Fibroblast of the aortic adventitia (primary cell): ENCODE measurements around the gene GPX2. TPM values are rescaled to one million over a fixed set of nuclear protein-coding genes. Genes with fewer than 3 reads are reported as not detected.

Experiments
- DNase-seq: peaks from one replicate; pipeline ENCODE4 v3.0.0-alpha.2; 2010; ENCODE audit warnings: low read depth
- H3K4me3 ChIP-seq: 2 replicates; pipeline ENCODE4 v1.5.1; 2011; ENCODE audit warnings: low read depth, mild to moderate bottlenecking, control low read depth, low read length, moderate library complexity
- total RNA-seq: library from RNA; depleted of rRNA; stranded (reverse); fragments of >200 nt; gene quantifications from 2 replicates; pipeline ENCODE4 v1.2.3, GENCODE V29; 2012; ENCODE audit warnings: low replicate concordance
- TF ChIP-seq, protein P1 (sequence below): IDR thresholded peaks from 2 replicates; pipeline ENCODE4 v1.5.1; 2011; ENCODE audit warnings: mild to moderate bottlenecking, low read length, control low read depth, inconsistent platforms; ENCODE audit not compliant: insufficient read depth

GPX2 gene
- total RNA-seq, 1 donor: not detected

DNA sequence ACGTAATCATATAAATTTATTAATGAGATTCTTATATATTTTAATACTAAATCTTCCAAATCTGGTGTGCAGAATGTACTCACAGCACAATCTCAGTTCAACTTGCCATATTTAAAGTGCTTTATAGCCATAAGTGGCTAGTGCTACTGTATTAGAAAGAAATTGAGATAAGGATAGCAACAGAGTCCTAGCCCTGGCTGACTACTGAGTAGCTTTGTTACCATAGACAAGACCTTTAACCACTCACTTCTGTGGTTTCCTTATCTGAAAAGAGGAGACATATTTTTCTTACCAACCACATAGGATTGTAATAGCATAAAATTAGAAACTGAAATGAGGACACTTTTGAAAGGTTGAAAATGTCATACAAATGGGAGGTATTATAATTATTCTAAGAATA is 30.3 kb downstream of the GPX2 start:
- TF ChIP-seq, protein P1, sequence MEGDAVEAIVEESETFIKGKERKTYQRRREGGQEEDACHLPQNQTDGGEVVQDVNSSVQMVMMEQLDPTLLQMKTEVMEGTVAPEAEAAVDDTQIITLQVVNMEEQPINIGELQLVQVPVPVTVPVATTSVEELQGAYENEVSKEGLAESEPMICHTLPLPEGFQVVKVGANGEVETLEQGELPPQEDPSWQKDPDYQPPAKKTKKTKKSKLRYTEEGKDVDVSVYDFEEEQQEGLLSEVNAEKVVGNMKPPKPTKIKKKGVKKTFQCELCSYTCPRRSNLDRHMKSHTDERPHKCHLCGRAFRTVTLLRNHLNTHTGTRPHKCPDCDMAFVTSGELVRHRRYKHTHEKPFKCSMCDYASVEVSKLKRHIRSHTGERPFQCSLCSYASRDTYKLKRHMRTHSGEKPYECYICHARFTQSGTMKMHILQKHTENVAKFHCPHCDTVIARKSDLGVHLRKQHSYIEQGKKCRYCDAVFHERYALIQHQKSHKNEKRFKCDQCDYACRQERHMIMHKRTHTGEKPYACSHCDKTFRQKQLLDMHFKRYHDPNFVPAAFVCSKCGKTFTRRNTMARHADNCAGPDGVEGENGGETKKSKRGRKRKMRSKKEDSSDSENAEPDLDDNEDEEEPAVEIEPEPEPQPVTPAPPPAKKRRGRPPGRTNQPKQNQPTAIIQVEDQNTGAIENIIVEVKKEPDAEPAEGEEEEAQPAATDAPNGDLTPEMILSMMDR: no peak
- H3K4me3 ChIP-seq: no peak overlapping the region
- peak; percentile 13 for DNase-seq

DNA sequence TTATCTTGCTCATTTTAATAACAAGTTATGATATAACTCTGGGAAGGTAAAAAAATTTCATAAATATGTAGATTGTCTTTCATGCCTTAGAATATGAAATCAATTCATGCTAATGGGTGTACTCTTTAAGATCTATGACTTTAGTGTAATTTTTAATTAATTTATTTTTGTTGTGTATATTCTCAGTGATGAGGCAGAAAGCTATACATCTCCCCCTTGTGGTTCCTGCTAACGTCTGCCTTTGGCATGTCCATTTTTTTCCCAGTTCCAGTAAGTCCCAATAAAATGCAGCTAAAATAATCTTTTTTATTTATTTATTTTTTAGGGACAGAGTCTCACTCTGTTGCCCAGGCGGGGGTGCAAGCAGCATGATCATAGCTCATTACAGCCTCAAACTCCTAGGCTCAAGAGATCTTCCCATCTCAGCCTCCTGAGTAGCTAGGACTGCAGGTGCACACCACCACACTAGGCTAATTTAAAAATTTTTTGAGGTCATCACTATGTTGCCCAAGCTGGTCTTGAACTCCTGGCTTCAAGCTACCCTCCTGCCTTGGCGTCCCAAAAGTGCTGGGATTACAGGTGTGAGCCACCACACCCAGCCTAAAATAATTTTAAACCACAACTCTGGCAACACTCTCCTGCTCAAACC is 31.6 kb downstream of the GPX2 start:
- TF ChIP-seq, protein P1: peak; percentile 84
- DNase-seq: peak; percentile 59
- H3K4me3 ChIP-seq: no peak overlapping the region

DNA sequence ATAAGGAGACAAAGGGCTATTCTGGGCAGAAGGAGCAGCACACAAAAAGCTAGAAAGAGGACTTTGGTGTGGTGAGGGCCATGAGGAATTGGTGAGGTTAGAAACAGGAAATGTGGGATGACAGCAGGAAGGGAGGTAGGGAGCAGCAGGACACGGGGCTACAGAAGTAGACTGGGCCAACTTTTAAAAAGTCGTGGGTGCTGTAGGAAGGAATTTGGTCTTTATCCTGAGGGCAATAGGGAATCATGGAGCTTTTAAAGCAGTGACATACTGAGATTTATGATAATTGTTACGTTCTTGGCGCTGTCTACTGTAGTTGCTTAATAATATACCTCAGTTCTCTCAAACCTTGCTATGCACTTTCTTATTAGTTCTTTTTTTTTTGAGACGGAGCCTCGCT is 36.5 kb downstream of the GPX2 start:
- TF ChIP-seq, protein P1: no peak
- H3K4me3 ChIP-seq: no peak overlapping the region
- no peak for DNase-seq

DNA sequence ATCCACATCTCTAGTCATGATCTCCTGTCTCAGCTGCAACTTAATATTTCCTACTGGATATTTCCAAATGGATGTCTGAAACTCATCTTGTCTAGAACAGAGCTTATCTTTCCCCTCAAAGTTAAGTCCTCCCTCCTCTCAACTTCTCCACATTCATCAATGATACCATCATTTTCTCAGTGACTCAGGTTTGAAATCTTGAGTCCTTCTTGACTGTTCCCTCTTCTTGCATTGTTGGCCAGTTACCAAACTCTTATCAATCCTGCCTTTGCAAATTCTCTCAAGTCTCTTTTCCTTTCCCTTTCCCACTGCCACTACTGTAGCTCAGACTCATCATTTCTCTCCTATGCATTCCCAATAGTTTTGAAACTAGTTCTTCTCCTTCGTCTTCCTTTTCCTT is 42.6 kb downstream of the GPX2 start:
- no peak overlapping the region for H3K4me3 ChIP-seq
- TF ChIP-seq, protein P1: no peak

DNA sequence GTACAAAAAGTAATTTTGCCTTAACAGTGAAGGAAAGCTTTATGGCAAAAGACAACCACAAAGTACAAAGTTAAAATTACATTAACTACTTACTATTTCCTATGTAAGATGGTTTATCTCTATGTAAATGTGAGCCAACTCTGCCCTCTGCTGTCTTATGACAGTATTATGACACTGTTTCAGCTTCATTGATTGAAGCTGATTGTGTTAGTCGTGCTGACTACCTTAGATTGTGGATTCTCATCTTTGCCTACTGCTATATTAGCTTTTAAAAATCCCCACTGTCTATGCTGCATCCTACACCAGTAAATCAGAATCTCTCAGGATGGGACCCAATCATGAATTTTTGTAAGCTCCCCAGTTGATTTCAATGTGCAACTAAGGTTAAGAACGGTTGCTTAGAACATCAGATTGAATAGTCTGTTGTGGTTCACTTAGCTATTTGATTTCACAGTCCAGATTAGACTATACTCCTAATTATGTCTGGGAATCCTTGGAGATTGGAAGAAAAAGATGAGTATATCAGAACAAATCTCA is 50.6 kb downstream of the GPX2 start:
- peak; percentile 80 for DNase-seq
- TF ChIP-seq, protein P1: peak; percentile 51
- no peak overlapping the region for H3K4me3 ChIP-seq

More for the DNA sequence above, 42.6 kb downstream of the GPX2 start:
- peak; percentile 22 for DNase-seq

DNA sequence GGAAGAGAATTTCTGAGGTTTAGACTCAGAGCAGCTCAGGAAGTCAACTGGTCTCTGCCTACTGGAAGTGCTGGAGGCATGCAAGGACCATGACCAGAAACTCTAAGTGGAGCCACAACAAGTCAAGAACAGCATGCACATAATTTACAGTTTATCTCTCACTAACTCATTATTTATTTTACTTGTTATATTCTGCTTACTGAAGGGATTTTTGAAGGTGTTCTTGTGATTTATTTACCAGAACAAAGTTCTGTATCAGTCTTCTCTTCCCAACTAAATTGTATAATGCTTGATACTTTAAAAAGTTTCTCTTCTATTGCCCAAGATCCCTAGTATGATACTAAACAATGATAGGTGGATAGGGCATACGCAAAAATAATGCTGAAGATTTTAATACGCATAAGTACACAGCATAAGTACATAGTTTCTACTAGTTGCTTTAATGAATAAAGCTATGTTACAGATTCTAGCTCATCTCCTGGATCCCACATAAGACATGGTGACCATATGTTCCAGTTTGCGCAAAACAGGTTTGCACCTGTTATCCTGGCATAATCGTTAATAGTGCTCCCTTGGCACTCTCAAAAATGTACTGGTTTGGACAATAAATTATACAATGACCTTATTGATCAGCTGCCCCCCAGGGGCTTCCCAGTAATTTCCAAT is 51.2 kb downstream of the GPX2 start:
- no peak overlapping the region for H3K4me3 ChIP-seq
- TF ChIP-seq, protein P1: no peak
- DNase-seq: no peak
